Measurements from ENCODE around the gene NME5. TPM values are rescaled to one million over a fixed set of nuclear protein-coding genes. Genes with fewer than 3 reads are reported as not detected.

Gene NME5
- total RNA-seq, 3 donors from 2014 or later: 1.9 to 3.9 (median 2.5) TPM

GRCh38 chr5:138109463-138110265 lies 29.6 kb downstream of the NME5 start:
- Histone ChIP-seq H3K27me3 (no peaks in the 10 kb centered on the region), H3K4me3 (no peak overlapping the region), H3K4me1 (no peaks in the 10 kb centered on the region), H3K9me3 (no peaks in the 10 kb centered on the region), H3K27ac (no peak overlapping the region), H3K36me3 (no peaks in the 10 kb centered on the region)
- TF ChIP-seq POLR2AphosphoS5 (IDR thresholded peaks at IDR 0.05): no peak
- no peak for TF ChIP-seq CTCF (IDR thresholded peaks at IDR 0.05)
- TF ChIP-seq POLR2A (IDR thresholded peaks at IDR 0.05): no peak
- intact Hi-C loops (cut with DNase I; ENCODE audit: low total_unique reads): no loop called here
- no peak for DNase-seq (ENCODE audit: low spot score in 2 of 2)

DNA sequence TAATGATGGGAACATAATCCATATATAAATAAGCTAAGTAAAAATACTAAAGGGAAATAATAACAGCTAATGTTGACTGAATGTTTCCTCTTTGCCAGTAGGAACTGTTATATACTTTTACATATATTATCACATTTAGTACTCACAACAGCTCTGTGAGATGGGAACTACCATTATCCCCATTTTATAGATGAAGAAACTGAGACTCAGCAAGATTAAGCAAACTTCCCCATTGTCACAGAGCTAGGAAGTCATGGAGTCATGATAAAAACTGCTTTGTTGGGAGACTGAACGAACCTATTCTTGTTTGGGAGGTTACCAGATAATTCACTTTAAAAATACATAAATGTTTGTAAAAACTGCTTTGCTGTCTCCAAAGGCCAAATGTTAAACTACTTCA lies 32.0 kb downstream of the NME5 start:
- DNase-seq (ENCODE audit: low spot score in 2 of 2): no peak
- Histone ChIP-seq H3K4me3 (no peak overlapping the region), H3K27ac (no peak overlapping the region), H3K9me3 (no peaks in the 10 kb centered on the region), H3K27me3 (no peaks in the 10 kb centered on the region), H3K36me3 (no peaks in the 10 kb centered on the region), H3K4me1 (no peaks in the 10 kb centered on the region)
- intact Hi-C loops (cut with DNase I; ENCODE audit: low total_unique reads): no loop called here
- TF ChIP-seq CTCF (IDR thresholded peaks at IDR 0.05) (no peak), POLR2A (IDR thresholded peaks at IDR 0.05) (no peak), POLR2AphosphoS5 (IDR thresholded peaks at IDR 0.05) (no peak)

- H3K36me3 ChIP-seq: no peaks in the 10 kb centered on the region
- intact Hi-C loops (cut with DNase I; ENCODE audit: low total_unique reads): no loop called here
- DNase-seq (ENCODE audit: low spot score in 2 of 2): no peak
- H3K4me3 ChIP-seq: no peak overlapping the region
- no peaks in the 10 kb centered on the region for H3K9me3 ChIP-seq
- H3K4me1 ChIP-seq: no peaks in the 10 kb centered on the region
- TF ChIP-seq CTCF (IDR thresholded peaks at IDR 0.05) (no peak), POLR2A (IDR thresholded peaks at IDR 0.05) (no peak)
- H3K27ac ChIP-seq: no peak overlapping the region
- H3K27me3 ChIP-seq: no peaks in the 10 kb centered on the region
Measured at GRCh38 chr5:138105709-138106108, 33.5 kb downstream of the NME5 start.

GRCh38 chr5:138103319-138103637 lies 36.0 kb downstream of the NME5 start:
- Histone ChIP-seq H3K4me1 (no peaks in the 10 kb centered on the region), H3K27me3 (no peaks in the 10 kb centered on the region), H3K4me3 (no peak overlapping the region), H3K9me3 (no peaks in the 10 kb centered on the region), H3K36me3 (no peaks in the 10 kb centered on the region), H3K27ac (no peak overlapping the region)
- TF ChIP-seq POLR2A (IDR thresholded peaks at IDR 0.05): no peak
- no peak for TF ChIP-seq POLR2AphosphoS5 (IDR thresholded peaks at IDR 0.05)
- no peak for TF ChIP-seq CTCF (IDR thresholded peaks at IDR 0.05)
- intact Hi-C loops (cut with DNase I; ENCODE audit: low total_unique reads): no loop called here
- no peak for DNase-seq (ENCODE audit: low spot score in 2 of 2)

- H3K4me3 ChIP-seq: no peak overlapping the region
- no peaks in the 10 kb centered on the region for H3K4me1 ChIP-seq
- H3K36me3 ChIP-seq: no peaks in the 10 kb centered on the region
- no peak for DNase-seq (ENCODE audit: low spot score in 2 of 2)
- no peaks in the 10 kb centered on the region for H3K9me3 ChIP-seq
- H3K27me3 ChIP-seq: no peaks in the 10 kb centered on the region
- intact Hi-C loops (cut with DNase I; ENCODE audit: low total_unique reads): no loop called here
- TF ChIP-seq POLR2A (IDR thresholded peaks at IDR 0.05) (no peak), CTCF (IDR thresholded peaks at IDR 0.05) (no peak), POLR2AphosphoS5 (IDR thresholded peaks at IDR 0.05) (no peak)
- no peak overlapping the region for H3K27ac ChIP-seq
Measured at GRCh38 chr5:138102454-138103318, 36.5 kb downstream of the NME5 start.

Data from breast epithelium (tissue), 4 donors.